Activated T-cell treated with anti-CD3 and anti-CD28 coated beads, Interleukin-2, amount 50 U/mL, for 72 hours (primary cell): Measurements from ENCODE around the gene BCAS4. TPM values are rescaled to one million over a fixed set of nuclear protein-coding genes. Genes with fewer than 3 reads are reported as not detected.
A peak's percentile ranks its signal among the peaks of the same experiment; 100 is the strongest.
"Not testable (repeated sequence)": the region's sequence is repeated elsewhere in the genome, so short reads cannot be mapped to it uniquely, and the experiment has no call there.

Source experiments
- ATAC-seq, 2 donors: fragments of 150-1000 bp; cut with Tn5 transposase; replicated peaks in 1 of 2; 2 replicates each; pipeline ENCODE4 v1.10.0; 2021; ENCODE audit warnings: moderate library complexity in 2 of 2, mild to moderate bottlenecking in 1 of 2
- DNase-seq, 2 donors: peaks; one replicate each; pipeline ENCODE4 v3.0.0; 2021 to 2022; ENCODE audit warnings: mixed read lengths in 1 of 2
- H3K27ac Mint-ChIP-seq: one replicate; pipeline ENCODE4 v1.8.0; 2022; ENCODE audit warnings: mild to moderate bottlenecking, moderate library complexity, mixed read lengths
- H3K27me3 Mint-ChIP-seq: one replicate; pipeline ENCODE4 v1.8.0; 2022; ENCODE audit warnings: low read depth, mixed read lengths
- H3K36me3 Mint-ChIP-seq, 2 donors: one replicate each; pipeline ENCODE4 v1.8.0; 2022; ENCODE audit warnings: mixed read lengths in 2 of 2, mild to moderate bottlenecking in 1 of 2; ENCODE audit not compliant: insufficient read depth in 2 of 2
- H3K4me1 Mint-ChIP-seq: one replicate; pipeline ENCODE4 v1.8.0; 2022; ENCODE audit warnings: low read depth, mixed read lengths
- H3K4me3 Mint-ChIP-seq, 2 donors: one replicate each; pipeline ENCODE4 v1.8.0; 2022; ENCODE audit warnings: mild to moderate bottlenecking in 2 of 2, mixed read lengths in 2 of 2, moderate library complexity in 2 of 2
- H3K9me3 Mint-ChIP-seq, 2 donors: one replicate each; pipeline ENCODE4 v1.8.0; 2022; ENCODE audit warnings: mixed read lengths in 2 of 2
- total RNA-seq, 2 donors: library from RNA; stranded (reverse); gene quantifications; one replicate each; pipeline ENCODE4 v1.2.3, GENCODE V29; 2022

Gene BCAS4
- total RNA-seq, 2 donors from 2014 or later, result 13.6 to 26.7 TPM

DNA sequence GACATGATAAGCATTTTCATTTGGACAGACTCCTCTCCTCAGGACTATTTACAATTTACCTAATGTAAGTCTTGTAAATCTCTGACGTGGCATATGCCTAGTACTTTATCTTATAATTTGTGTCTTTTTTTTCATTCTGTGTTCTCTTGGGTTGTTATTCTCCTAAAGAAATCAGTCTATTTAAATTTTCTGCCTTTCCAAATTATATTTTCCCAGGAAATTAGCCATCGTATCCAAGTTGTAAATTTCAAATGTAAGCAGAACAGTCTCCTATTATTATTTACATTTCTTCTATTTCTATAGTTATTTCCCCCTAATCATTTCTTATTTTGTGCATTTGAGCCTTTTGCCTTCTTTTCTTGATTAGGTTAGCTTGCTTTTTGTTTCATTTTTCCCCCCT, 17.5 kb upstream of the BCAS4 start:
- Mint-ChIP-seq H3K27ac (no peak overlapping the region), H3K4me1 (no peaks in the 10 kb centered on the region), H3K9me3 (no peaks in the 10 kb centered on the region), H3K27me3 (peaks cover 13% of the 10 kb centered on the region), H3K4me3 (no peak overlapping the region), H3K36me3 (no peaks in the 10 kb centered on the region)
- DNase-seq (no peak), ATAC-seq (no peak)

GRCh38 chr20:50778994-50779393, 15.9 kb upstream of the BCAS4 start:
- H3K9me3 Mint-ChIP-seq, H3K4me3 Mint-ChIP-seq, DNase-seq, ATAC-seq, H3K27ac Mint-ChIP-seq, H3K36me3 Mint-ChIP-seq, H3K4me1 Mint-ChIP-seq: not testable (repeated sequence)
- H3K27me3 Mint-ChIP-seq, result peaks cover 13% of the 10 kb centered on the region

GRCh38 chr20:50783390-50783789, 11.5 kb upstream of the BCAS4 start:
- no peaks in the 10 kb centered on the region for H3K9me3 Mint-ChIP-seq
- H3K27me3 Mint-ChIP-seq, result peaks cover 13% of the 10 kb centered on the region
- H3K4me1 Mint-ChIP-seq, result no peaks in the 10 kb centered on the region
- no peak overlapping the region for H3K27ac Mint-ChIP-seq
- ATAC-seq (no peak), DNase-seq (no peak)
- H3K4me3 Mint-ChIP-seq, result no peak overlapping the region
- no peaks in the 10 kb centered on the region for H3K36me3 Mint-ChIP-seq

GRCh38 chr20:50783903-50784302, 11.0 kb upstream of the BCAS4 start:
- DNase-seq (no peak), ATAC-seq (no peak)
- Mint-ChIP-seq H3K4me3 (no peak overlapping the region), H3K4me1 (no peaks in the 10 kb centered on the region), H3K27ac (no peak overlapping the region), H3K9me3 (no peaks in the 10 kb centered on the region), H3K36me3 (no peaks in the 10 kb centered on the region), H3K27me3 (peaks cover 13% of the 10 kb centered on the region)

- no peaks in the 10 kb centered on the region for H3K9me3 Mint-ChIP-seq
- no peak for ATAC-seq
- no peaks in the 10 kb centered on the region for H3K36me3 Mint-ChIP-seq
- peaks cover 8% of the 10 kb centered on the region for H3K27me3 Mint-ChIP-seq
- H3K4me3 Mint-ChIP-seq, result no peak overlapping the region
- DNase-seq, result no peak
- no peaks in the 10 kb centered on the region for H3K4me1 Mint-ChIP-seq
- no peak overlapping the region for H3K27ac Mint-ChIP-seq
Observed at GRCh38 chr20:50784464-50784863, 10.4 kb upstream of the BCAS4 start.

- no peak overlapping the region for H3K27ac Mint-ChIP-seq
- H3K9me3 Mint-ChIP-seq, result no peaks in the 10 kb centered on the region
- no peaks in the 10 kb centered on the region for H3K27me3 Mint-ChIP-seq
- no peak for ATAC-seq
- peaks cover 8% of the 10 kb centered on the region for H3K4me1 Mint-ChIP-seq
- H3K4me3 Mint-ChIP-seq, result no peak overlapping the region
- no peak for DNase-seq
- no peaks in the 10 kb centered on the region for H3K36me3 Mint-ChIP-seq
Observed at GRCh38 chr20:50786703-50787102, 8.2 kb upstream of the BCAS4 start.

GRCh38 chr20:50787181-50787580, 7.7 kb upstream of the BCAS4 start:
- Mint-ChIP-seq H3K36me3 (no peaks in the 10 kb centered on the region), H3K27ac (no peak overlapping the region), H3K27me3 (no peaks in the 10 kb centered on the region), H3K9me3 (no peaks in the 10 kb centered on the region), H3K4me3 (no peak overlapping the region), H3K4me1 (peaks cover 8% of the 10 kb centered on the region)
- DNase-seq, result no peak
- ATAC-seq, result no peak

GRCh38 chr20:50788045-50788991, 6.5 kb upstream of the BCAS4 start:
- H3K36me3 Mint-ChIP-seq, result no peaks in the 10 kb centered on the region
- no peak for DNase-seq
- no peak for ATAC-seq
- H3K27ac Mint-ChIP-seq, result no peak overlapping the region
- no peaks in the 10 kb centered on the region for H3K9me3 Mint-ChIP-seq
- peaks cover 12% of the 10 kb centered on the region for H3K4me1 Mint-ChIP-seq
- H3K27me3 Mint-ChIP-seq, result no peaks in the 10 kb centered on the region
- H3K4me3 Mint-ChIP-seq, result no peak overlapping the region

GRCh38 chr20:50789968-50790650, 4.8 kb upstream of the BCAS4 start:
- Mint-ChIP-seq H3K27me3 (no peaks in the 10 kb centered on the region), H3K27ac (no peak overlapping the region), H3K4me1 (peaks cover 12% of the 10 kb centered on the region), H3K36me3 (no peaks in the 10 kb centered on the region), H3K9me3 (no peaks in the 10 kb centered on the region), H3K4me3 (peak overlapping the region in 1 of 2 donors; percentile 52)
- ATAC-seq, result no peak
- DNase-seq, result no peak

DNA sequence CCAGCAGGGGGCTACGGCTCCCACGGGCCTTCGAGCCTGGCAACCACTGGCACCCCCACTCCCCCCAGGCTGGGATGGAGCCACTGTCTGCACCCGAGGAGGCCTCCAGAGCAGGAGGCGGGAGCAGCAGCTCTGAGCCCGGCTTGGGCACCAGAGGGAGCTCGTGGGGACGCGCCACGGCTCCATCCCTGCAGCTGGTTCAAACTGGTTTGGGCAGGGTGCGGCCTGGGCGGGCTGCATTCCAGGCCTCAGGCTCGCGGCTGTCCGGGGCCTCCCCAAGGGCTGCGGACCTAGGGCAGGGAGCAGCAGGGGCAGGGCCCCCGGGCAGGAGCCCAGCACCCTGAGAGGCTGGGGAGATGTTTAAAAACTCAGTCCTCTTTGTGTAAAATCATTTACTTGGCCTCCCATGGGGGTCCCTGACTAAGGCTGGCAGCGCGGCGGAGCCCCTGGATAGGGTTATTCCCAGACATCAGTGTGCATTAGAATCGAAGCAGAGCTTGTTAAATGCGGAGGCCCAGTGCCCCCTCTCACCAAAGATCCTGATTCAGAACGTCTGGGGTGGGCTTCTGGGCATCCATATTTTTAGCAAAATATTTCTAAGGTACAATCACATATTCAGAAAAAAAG, 4.1 kb upstream of the BCAS4 start:
- Mint-ChIP-seq H3K4me1 (peaks cover 16% of the 10 kb centered on the region), H3K27ac (no peak overlapping the region), H3K9me3 (no peaks in the 10 kb centered on the region), H3K36me3 (peaks cover 0 to 2% of the 10 kb centered on the region in 2 donors), H3K27me3 (no peaks in the 10 kb centered on the region), H3K4me3 (peak overlapping the region; percentile 12 to 52)
- ATAC-seq, result peak; percentile 70 to 77
- DNase-seq, result peak; percentile 83 to 88

GRCh38 chr20:50792708-50793574, 1.9 kb upstream of the BCAS4 start:
- Mint-ChIP-seq H3K27ac (no peak overlapping the region), H3K36me3 (peaks cover 0 to 2% of the 10 kb centered on the region in 2 donors), H3K27me3 (no peaks in the 10 kb centered on the region), H3K9me3 (no peaks in the 10 kb centered on the region), H3K4me3 (peak overlapping the region; percentile 25 to 50), H3K4me1 (peaks cover 19% of the 10 kb centered on the region)
- ATAC-seq (no peak), DNase-seq (no peak)

DNA sequence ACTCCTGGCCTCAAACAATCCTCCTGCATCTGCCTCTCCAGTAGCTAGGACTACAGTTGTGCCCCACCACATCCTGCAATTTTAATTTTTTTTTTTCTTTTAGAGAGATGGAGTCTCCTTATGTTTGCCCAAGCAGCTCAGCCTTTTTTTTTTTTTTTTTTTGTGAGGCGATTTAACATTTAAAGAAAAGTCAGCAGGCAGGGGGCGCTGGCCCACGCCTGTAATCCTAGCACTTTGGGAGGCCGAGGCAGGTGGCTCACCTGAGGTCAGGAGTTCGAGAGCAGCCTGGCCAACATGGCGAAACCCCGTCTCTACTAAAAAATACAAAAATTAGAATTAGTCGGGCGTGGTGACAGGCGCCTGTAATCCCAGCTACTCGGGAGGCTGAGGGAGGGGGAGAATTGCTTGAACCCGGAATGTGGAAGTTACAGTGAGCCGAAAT, 1.3 kb upstream of the BCAS4 start:
- DNase-seq, result peak; percentile 60 to 61
- H3K9me3 Mint-ChIP-seq, H3K27ac Mint-ChIP-seq, H3K36me3 Mint-ChIP-seq, H3K27me3 Mint-ChIP-seq, ATAC-seq: not testable (repeated sequence)
- peak overlapping the region in 1 of 2 donors; percentile 63 for H3K4me3 Mint-ChIP-seq
- peaks cover 19% of the 10 kb centered on the region for H3K4me1 Mint-ChIP-seq
